Measurements from ENCODE around the gene POLE. TPM values are rescaled to one million over a fixed set of nuclear protein-coding genes. Genes with fewer than 3 reads are reported as not detected.

The POLE gene
- total RNA-seq, 4 donors from 2014 or later, result 19.2 to 28.1 (median 23.9) TPM

GRCh38 chr12:132726386-132726785 lies 39.2 kb upstream of the POLE start:
- Histone ChIP-seq H3K27me3 (no peaks in the 10 kb centered on the region), H3K4me1 (no peaks in the 10 kb centered on the region), H3K36me3 (peaks cover 62 to 63% of the 10 kb centered on the region in 2 donors), H3K27ac (no peak overlapping the region), H3K4me3 (replicated peaks in 1 of 3) (no peak overlapping the region), H3K9me3 (no peaks in the 10 kb centered on the region)
- intact Hi-C loops (cut with DNase I), result no loop called here
- no peak for TF ChIP-seq POLR2A (IDR thresholded peaks at IDR 0.05)
- TF ChIP-seq CTCF (IDR thresholded peaks at IDR 0.05), result no peak
- no peak for DNase-seq
- 94% methylated on average over 12 of the region's 12 CpGs for WGBS, 2 donors

- 92 to 96% methylated on average over 25 to 29 of the region's 30 CpGs for WGBS, 2 donors
- no peaks in the 10 kb centered on the region for H3K27me3 ChIP-seq
- H3K36me3 ChIP-seq, result peaks cover 60% of the 10 kb centered on the region in 2 donors
- H3K9me3 ChIP-seq, result no peaks in the 10 kb centered on the region
- H3K4me3 ChIP-seq (replicated peaks in 1 of 3), result no peak overlapping the region
- TF ChIP-seq CTCF (IDR thresholded peaks at IDR 0.05) (no peak), POLR2A (IDR thresholded peaks at IDR 0.05) (no peak)
- no peaks in the 10 kb centered on the region for H3K4me1 ChIP-seq
- no peak overlapping the region for H3K27ac ChIP-seq
- intact Hi-C loops (cut with DNase I), result no loop called here
- DNase-seq, result no peak
Measured at GRCh38 chr12:132724506-132725241, 37.5 kb upstream of the POLE start.

GRCh38 chr12:132723764-132724140 lies 36.6 kb upstream of the POLE start:
- intact Hi-C loops (cut with DNase I), result no loop called here
- Histone ChIP-seq H3K27me3 (no peaks in the 10 kb centered on the region), H3K4me1 (no peaks in the 10 kb centered on the region), H3K4me3 (replicated peaks in 1 of 3) (no peak overlapping the region), H3K36me3 (peaks cover 69 to 70% of the 10 kb centered on the region in 2 donors), H3K9me3 (no peaks in the 10 kb centered on the region), H3K27ac (no peak overlapping the region)
- TF ChIP-seq CTCF (IDR thresholded peaks at IDR 0.05) (no peak), POLR2A (IDR thresholded peaks at IDR 0.05) (no peak)
- no peak for DNase-seq
- WGBS, 2 donors, result 94 to 98% methylated on average over 2 of the region's 2 CpGs

GRCh38 chr12:132723015-132723763 lies 36.0 kb upstream of the POLE start:
- peaks cover 68 to 72% of the 10 kb centered on the region in 2 donors for H3K36me3 ChIP-seq
- intact Hi-C loops (cut with DNase I), result no loop called here
- no peaks in the 10 kb centered on the region for H3K9me3 ChIP-seq
- no peak for TF ChIP-seq CTCF (IDR thresholded peaks at IDR 0.05)
- no peak for TF ChIP-seq POLR2A (IDR thresholded peaks at IDR 0.05)
- DNase-seq, result no peak
- WGBS, 2 donors, result 94 to 95% methylated on average over 23 to 30 of the region's 30 CpGs
- H3K4me1 ChIP-seq, result no peaks in the 10 kb centered on the region
- no peak overlapping the region for H3K27ac ChIP-seq
- no peaks in the 10 kb centered on the region for H3K27me3 ChIP-seq
- H3K4me3 ChIP-seq (replicated peaks in 1 of 3), result no peak overlapping the region

Data from thyroid gland (tissue), 4 donors.